ENCODE measurements around the gene LMX1B.
"Not testable (repeated sequence)": the region's sequence is repeated elsewhere in the genome, so short reads cannot be mapped to it uniquely, and the experiment has no call there.

Gene LMX1B

DNA sequence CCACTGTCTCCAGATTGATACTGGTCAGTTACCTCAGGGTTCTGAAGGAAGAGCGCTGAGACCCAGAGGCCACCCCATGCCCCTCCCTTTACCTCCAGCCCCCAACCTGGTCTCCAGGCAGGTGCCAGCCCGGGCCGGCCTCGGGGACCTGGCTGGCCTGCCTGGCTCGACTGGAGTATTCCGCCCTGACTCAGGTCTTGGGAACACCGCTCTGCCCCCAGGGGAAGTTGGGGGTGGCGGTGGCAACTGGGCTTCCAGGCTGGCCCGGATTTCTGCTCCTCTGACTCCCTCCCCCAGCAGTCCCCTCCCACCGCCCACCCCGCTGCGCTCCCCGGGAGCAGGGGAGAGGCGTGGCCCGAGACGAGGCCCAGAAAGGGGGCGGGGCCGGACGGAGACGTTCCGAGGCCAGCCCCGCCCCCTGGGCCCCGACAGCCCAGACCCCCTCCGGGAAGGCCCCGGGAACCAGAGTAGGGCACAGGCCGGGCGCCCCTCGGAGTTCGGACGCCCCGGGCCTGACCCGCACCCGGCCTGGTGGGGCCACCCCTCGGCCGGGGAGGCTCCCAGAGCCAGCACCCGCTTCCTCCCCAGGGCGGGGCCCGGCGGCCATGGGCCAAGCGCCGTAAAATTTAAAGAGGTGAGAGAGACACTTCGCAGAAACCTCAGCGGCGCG is 108.7 kb downstream of the LMX1B start:
- TF ChIP-seq POLR2AphosphoS5 (IDR thresholded peaks at IDR 0.05; ENCODE audit: low read depth, low read length) (no peak), POLR2A (IDR thresholded peaks at IDR 0.05; ENCODE audit: low read depth, low read length) (no peak), POU2F2 (IDR thresholded peaks at IDR 0.05; ENCODE audit: low read depth, low read length) (no peak), SPI1 (IDR thresholded peaks at IDR 0.05; ENCODE audit: low read depth, low read length) (no peak), PAX5 (IDR thresholded peaks at IDR 0.05; ENCODE audit: insufficient read depth, low read length, severe bottlenecking) (no peak), TAF1 (IDR thresholded peaks at IDR 0.05; ENCODE audit: low read depth, low read length) (no peak)
- FAIRE-seq (peak; percentile 97), DNase-seq (ENCODE audit: insufficient read length, low spot score) (peak; percentile 71)

DNA sequence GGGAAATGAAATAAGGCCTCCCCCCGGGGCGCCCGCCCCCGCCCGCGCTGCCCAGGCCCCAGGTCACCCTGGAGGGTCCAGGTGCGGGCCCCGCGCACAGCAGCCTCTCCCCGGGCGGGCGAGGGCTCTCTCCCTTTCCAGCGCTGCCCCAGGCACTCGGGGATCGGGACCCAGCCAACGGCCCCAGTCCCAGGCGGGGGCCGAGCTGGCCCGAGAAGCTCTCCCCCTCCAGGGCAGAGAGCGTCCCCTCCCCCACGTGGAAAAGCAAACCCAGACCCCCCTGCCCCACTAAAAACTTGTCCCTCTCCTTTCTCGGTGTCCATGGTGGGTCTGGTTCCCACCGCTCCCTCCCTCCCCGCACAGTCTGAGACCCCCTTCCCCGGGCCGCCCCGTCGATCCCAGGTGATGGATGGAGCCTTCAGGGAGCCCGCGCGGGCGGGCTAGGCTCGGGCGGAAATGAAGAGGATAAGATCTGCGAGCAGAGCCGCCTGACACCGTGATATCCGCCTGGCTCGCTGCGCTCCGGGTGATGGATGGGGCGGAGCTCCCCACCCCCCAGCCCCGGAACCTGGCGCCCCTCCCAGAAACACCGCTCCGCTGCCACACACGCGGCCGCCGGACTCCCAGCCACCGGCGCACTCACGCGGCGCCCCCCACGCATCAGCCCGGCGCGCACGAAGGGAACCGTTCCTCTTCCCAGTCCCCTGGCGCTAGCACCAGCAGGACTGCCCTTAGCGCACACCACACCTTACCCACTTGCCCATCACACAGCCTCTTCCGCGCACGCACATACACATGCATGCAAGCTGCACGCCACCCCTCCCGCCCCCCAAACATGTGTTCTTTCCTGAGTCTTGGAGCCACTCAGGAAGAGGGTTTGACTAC is 109.4 kb downstream of the LMX1B start:
- FAIRE-seq (no peak), DNase-seq (ENCODE audit: insufficient read length, low spot score) (peak; percentile 62)
- TF ChIP-seq SPI1 (IDR thresholded peaks at IDR 0.05; ENCODE audit: low read depth, low read length) (no peak), POLR2A (IDR thresholded peaks at IDR 0.05; ENCODE audit: low read depth, low read length) (0 out of 2 replicates have a peak, but pooled peaks have one; percentile 20), TAF1 (IDR thresholded peaks at IDR 0.05; ENCODE audit: low read depth, low read length) (no peak)

DNA sequence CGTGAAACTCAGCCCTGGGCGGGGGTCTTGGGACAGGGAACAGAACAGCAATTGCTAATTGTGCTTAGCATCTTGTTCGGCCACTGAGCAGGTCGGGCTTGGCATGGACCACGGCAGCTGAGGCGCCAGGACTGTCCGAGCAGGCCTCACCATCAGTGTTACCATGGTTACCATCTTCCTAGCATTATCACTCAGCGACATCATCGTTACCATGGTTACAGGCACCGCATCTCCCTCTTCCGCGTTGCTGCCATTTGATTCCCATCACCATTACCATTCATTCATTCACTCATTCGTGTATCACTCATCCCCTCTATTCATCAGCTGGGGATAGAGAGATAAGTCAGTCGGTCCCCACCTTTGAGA is 110.1 kb downstream of the LMX1B start:
- no peak for DNase-seq (ENCODE audit: insufficient read length, low spot score)
- FAIRE-seq: peak; percentile 89
- no peak for TF ChIP-seq POLR2AphosphoS5 (IDR thresholded peaks at IDR 0.05; ENCODE audit: low read depth, low read length)
- TF ChIP-seq PAX5 (IDR thresholded peaks at IDR 0.05; ENCODE audit: insufficient read depth, low read length, severe bottlenecking): no peak
- TF ChIP-seq POU2F2 (IDR thresholded peaks at IDR 0.05; ENCODE audit: low read depth, low read length): no peak
- no peak for TF ChIP-seq SPI1 (IDR thresholded peaks at IDR 0.05; ENCODE audit: low read depth, low read length)
- no peak for TF ChIP-seq POLR2A (IDR thresholded peaks at IDR 0.05; ENCODE audit: low read depth, low read length)
- TF ChIP-seq TAF1 (IDR thresholded peaks at IDR 0.05; ENCODE audit: low read depth, low read length): no peak

DNA sequence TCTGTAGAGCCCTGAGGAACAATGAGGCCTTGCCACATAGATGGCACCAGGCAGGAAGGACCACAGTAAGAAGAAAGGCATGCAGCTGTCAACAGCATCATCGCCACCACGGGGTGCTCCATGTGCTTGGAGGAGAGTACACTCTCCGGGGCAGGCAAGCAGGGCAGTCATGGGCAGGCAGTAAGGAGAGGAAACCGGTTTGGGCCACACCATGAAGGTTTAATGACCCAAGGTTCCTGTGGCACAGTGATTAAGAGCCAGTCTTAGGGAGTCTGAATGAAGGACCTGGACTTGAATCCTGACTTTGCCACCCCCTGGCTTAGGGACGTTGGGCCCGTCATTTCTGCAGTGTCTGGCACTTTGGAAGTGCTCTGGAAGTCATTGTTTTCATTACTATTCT is 110.5 kb downstream of the LMX1B start:
- DNase-seq (ENCODE audit: insufficient read length, low spot score) (no peak), FAIRE-seq (peak; percentile 9)
- TF ChIP-seq TAF1 (IDR thresholded peaks at IDR 0.05; ENCODE audit: low read depth, low read length): no peak
- no peak for TF ChIP-seq POLR2A (IDR thresholded peaks at IDR 0.05; ENCODE audit: low read depth, low read length)
- TF ChIP-seq POU2F2 (IDR thresholded peaks at IDR 0.05; ENCODE audit: low read depth, low read length): no peak
- no peak for TF ChIP-seq POLR2AphosphoS5 (IDR thresholded peaks at IDR 0.05; ENCODE audit: low read depth, low read length)
- TF ChIP-seq SPI1 (IDR thresholded peaks at IDR 0.05; ENCODE audit: low read depth, low read length): no peak
- TF ChIP-seq PAX5 (IDR thresholded peaks at IDR 0.05; ENCODE audit: insufficient read depth, low read length, severe bottlenecking): no peak

DNA sequence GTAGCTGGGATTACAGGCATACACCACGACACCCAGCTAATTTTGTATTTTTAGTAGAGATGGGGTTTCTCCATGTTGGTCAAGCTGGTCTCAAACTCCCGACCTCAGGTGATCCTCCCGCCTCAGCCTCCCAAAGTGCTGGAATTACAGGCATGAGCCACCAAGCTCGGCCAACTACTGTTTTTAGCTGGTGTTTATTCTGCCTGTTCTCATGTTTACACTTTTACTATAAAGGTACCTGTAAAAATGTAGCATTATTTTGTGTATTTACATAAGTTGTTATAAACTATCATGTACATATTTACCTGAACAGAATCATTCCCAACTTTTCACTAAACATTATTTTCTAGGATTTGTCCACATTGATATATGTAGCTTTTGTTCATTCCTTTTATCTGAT is 111.8 kb downstream of the LMX1B start:
- not testable (repeated sequence) for DNase-seq (ENCODE audit: insufficient read length, low spot score); FAIRE-seq

DNA sequence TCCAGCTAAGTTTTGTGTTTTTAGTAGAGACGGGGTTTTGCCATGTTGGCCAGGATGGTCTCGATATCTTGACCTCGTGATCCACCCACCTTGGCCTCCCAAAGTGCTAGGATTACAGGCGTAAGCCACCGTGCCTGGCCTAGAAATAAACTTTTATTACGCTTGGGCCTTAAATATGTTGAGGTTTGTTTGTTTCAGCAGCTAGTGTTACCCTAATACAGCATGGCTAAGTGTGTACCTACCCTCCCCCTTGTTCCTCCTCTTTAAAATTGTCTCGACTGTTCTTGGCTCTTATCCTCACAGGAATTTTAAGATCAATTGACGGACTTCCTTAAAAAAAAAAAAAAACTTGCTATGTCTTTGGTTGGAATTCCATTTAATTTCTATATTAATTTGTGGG is 114.5 kb downstream of the LMX1B start:
- FAIRE-seq; DNase-seq (ENCODE audit: insufficient read length, low spot score): not testable (repeated sequence)

DNA sequence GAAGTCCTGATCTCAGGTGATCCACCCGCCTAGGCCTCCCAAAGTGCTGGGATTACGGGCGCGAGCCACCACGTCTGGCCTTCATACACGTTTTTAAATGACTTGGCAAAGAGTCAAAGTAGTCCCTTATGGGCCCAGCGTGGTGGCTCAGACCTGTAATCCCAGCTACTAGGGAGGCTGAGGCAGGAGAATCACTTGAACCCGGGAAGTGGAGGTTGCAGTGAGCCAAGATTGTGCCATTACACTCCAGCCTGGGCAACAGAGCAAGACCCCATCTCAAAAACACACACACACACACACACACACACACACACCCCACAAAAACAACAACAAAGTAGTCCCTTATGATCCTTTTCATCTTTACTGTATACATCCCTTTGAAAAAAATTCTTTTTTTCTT is 116.9 kb downstream of the LMX1B start:
- not testable (repeated sequence) for FAIRE-seq; DNase-seq (ENCODE audit: insufficient read length, low spot score)

DNA sequence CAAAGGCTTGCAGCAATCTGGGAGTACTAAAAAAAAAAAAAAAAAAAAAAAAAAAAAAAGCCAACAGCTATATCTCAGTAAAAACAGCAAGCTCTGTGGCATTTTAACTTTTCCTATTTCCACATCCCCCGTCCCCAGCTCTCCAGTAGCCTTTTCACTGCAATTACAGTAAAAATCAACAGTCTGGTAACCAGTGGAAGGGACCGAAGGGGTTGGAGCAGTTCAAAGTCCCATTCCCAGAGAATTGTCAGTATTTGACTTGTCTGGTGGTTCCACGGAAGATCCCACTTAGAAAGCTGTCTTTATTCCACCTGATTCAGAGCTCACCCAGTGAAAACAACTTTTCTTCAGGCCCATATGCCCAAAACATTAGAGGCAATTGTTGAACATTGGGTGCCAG is 119.3 kb downstream of the LMX1B start:
- FAIRE-seq (no peak), DNase-seq (ENCODE audit: insufficient read length, low spot score) (no peak)
- TF ChIP-seq PAX5 (IDR thresholded peaks at IDR 0.05; ENCODE audit: insufficient read depth, low read length, severe bottlenecking) (no peak), POU2F2 (IDR thresholded peaks at IDR 0.05; ENCODE audit: low read depth, low read length) (no peak)

DNA sequence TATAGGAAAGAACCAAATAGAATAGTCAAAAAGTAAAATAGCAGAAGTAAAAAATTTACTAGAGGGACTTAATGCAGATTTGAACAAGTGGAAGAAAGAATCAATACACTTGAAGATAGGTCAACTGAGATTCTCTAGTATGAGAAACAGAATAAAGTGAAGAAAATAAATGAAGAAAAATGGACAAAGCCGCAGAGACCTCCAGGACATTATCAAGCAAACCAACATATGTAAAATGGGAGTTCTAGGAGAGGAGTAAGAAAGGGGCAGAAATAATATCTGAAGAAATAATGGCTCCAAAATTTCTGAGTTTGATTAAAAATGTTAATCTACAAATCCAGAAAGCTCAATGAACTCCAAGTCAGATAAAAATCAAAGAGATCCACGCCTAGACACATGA is 121.1 kb downstream of the LMX1B start:
- DNase-seq (ENCODE audit: insufficient read length, low spot score) (no peak), FAIRE-seq (no peak)
- no peak for TF ChIP-seq TAF1 (IDR thresholded peaks at IDR 0.05; ENCODE audit: low read depth, low read length)
- TF ChIP-seq SPI1 (IDR thresholded peaks at IDR 0.05; ENCODE audit: low read depth, low read length): no peak
- TF ChIP-seq POLR2A (IDR thresholded peaks at IDR 0.05; ENCODE audit: low read depth, low read length): no peak
- TF ChIP-seq PAX5 (IDR thresholded peaks at IDR 0.05; ENCODE audit: insufficient read depth, low read length, severe bottlenecking): no peak
- TF ChIP-seq POLR2AphosphoS5 (IDR thresholded peaks at IDR 0.05; ENCODE audit: low read depth, low read length): no peak
- TF ChIP-seq POU2F2 (IDR thresholded peaks at IDR 0.05; ENCODE audit: low read depth, low read length): no peak

DNA sequence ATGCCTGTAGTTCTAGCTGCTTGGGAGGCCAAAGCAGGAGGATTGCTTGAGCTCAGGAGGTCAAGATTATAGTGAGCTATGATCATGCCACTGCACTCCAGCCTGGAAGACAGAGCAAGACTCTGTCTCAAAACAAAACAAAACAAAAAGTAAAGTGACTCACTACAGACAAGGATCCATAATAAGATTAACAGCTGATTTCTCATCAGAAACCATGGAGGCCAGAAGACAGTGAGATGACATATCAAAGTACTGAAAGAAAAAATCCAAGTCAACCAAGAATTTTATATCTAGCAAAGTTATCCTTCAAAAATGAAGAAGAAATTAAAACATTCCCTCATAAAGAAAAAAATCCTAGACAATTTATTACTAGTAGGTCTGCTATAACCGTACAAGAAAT is 121.8 kb downstream of the LMX1B start:
- TF ChIP-seq TAF1 (IDR thresholded peaks at IDR 0.05; ENCODE audit: low read depth, low read length) (no peak), PAX5 (IDR thresholded peaks at IDR 0.05; ENCODE audit: insufficient read depth, low read length, severe bottlenecking) (no peak), POLR2AphosphoS5 (IDR thresholded peaks at IDR 0.05; ENCODE audit: low read depth, low read length) (no peak), SPI1 (IDR thresholded peaks at IDR 0.05; ENCODE audit: low read depth, low read length) (no peak), POLR2A (IDR thresholded peaks at IDR 0.05; ENCODE audit: low read depth, low read length) (no peak), POU2F2 (IDR thresholded peaks at IDR 0.05; ENCODE audit: low read depth, low read length) (no peak)
- no peak for DNase-seq (ENCODE audit: insufficient read length, low spot score)
- no peak for FAIRE-seq

DNA sequence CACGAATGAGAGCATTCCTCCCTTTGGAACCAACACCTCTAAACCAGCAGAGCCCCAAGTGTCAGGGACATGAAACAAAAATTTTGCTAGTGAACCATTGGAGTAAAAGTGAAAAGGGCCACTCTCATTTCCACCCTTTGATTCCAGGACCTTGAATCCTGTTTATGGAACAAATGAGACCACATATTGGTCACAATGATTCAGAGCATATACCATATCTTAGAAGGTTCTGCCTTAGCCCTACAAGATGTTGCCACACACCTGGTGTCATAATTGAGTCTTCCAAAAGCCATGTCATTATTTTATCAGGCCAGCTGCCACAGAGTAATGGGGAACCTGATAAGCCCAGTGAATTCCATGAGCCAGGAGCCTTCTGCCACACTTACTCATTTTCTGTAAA is 124.8 kb downstream of the LMX1B start:
- DNase-seq (ENCODE audit: insufficient read length, low spot score) (no peak), FAIRE-seq (no peak)
- TF ChIP-seq POU2F2 (IDR thresholded peaks at IDR 0.05; ENCODE audit: low read depth, low read length) (no peak), POLR2AphosphoS5 (IDR thresholded peaks at IDR 0.05; ENCODE audit: low read depth, low read length) (no peak), POLR2A (IDR thresholded peaks at IDR 0.05; ENCODE audit: low read depth, low read length) (no peak), TAF1 (IDR thresholded peaks at IDR 0.05; ENCODE audit: low read depth, low read length) (no peak), PAX5 (IDR thresholded peaks at IDR 0.05; ENCODE audit: insufficient read depth, low read length, severe bottlenecking) (no peak), SPI1 (IDR thresholded peaks at IDR 0.05; ENCODE audit: low read depth, low read length) (no peak)

Data from GM12891 (cell line).